GM12878 (cell line): Measurements from ENCODE around the gene GABRB1. TPM values are rescaled to one million over a fixed set of nuclear protein-coding genes. Genes with fewer than 3 reads are reported as not detected.

ENCODE experiments used
- ATAC-seq: fragments of 200-7000 bp; cut with Tn5 transposase; 3 replicates; pipeline ENCODE4 v1.9.1; 2020; ENCODE audit warnings: mild to moderate bottlenecking, moderate library complexity
- BruUV-seq: library from RNA; stranded (reverse); fragments of 400-500 nt; replicated peaks from 2 replicates; lab custom pipeline; 2021; lab: Mats Ljungman, UMichigan
- CTCF ChIA-PET: fragments of 300-600 bp; sonication (Branson Sonifier 250); formaldehyde crosslinking; extraction: SDS; loops from one replicate; lab custom pipeline; 2021; ENCODE audit warnings: inconsistent platforms; lab: Yijun Ruan, JAX
- POLR2A ChIA-PET: fragments of 350-600 bp; formaldehyde crosslinking; extraction: SDS; loops from one replicate; lab custom pipeline; 2021; ENCODE audit warnings: inconsistent platforms; lab: Charles Lee
- RAD21 ChIA-PET: fragments of 300-600 bp; sonication (Branson Sonifier 250); formaldehyde crosslinking; loops from one replicate; lab custom pipeline; 2023; ENCODE audit warnings: antibody characterized with exemption; ENCODE audit not compliant: unreplicated experiment; lab: Charles Lee
- SMC1A ChIA-PET: fragments of 300-600 bp; sonication (Branson Sonifier 250); formaldehyde crosslinking; loops from one replicate; lab custom pipeline; 2023; ENCODE audit not compliant: unreplicated experiment, uncharacterized antibody; lab: Charles Lee
- DNase-seq: peaks from one replicate; pipeline ENCODE4 v3.0.0-alpha.2; 2011; ENCODE audit warnings: low read depth, low spot score
- FAIRE-seq: peaks from 3 replicates; lab custom pipeline; 2011; peaks lifted over from hg19 to GRCh38; lab: Jason Lieb, UNC
- H2AFZ ChIP-seq: 2 replicates; pipeline ENCODE4 v1.6.0; 2011; ENCODE audit warnings: low read depth, low read length, control low read depth; ENCODE audit not compliant: control insufficient read depth
- H3K27ac ChIP-seq: 2 replicates; pipeline ENCODE4 v1.5.1; 2011; ENCODE audit warnings: control low read depth; ENCODE audit not compliant: control insufficient read depth, insufficient read depth
- H3K27me3 ChIP-seq, 2 experiments: replicated peaks in 1 of 2; 2 replicates each; pipeline versions ENCODE4 v1.6.0 to v1.6.1; 2011; ENCODE audit warnings: low read length in 1 of 2; ENCODE audit not compliant: control insufficient read depth in 2 of 2, insufficient read depth in 2 of 2
- H3K36me3 ChIP-seq, 2 experiments: 2 replicates each; pipeline ENCODE4 v1.5.1; 2011; ENCODE audit warnings: low read length in 1 of 2; ENCODE audit not compliant: control insufficient read depth in 2 of 2, insufficient read depth in 2 of 2
- H3K4me1 ChIP-seq: 2 replicates; pipeline ENCODE4 v1.6.1; 2011; ENCODE audit warnings: mild to moderate bottlenecking, low read length, moderate library complexity, mixed read lengths; ENCODE audit not compliant: control insufficient read depth, insufficient read depth
- H3K4me2 ChIP-seq: 2 replicates; pipeline ENCODE4 v1.6.0; 2011; ENCODE audit warnings: control low read depth; ENCODE audit not compliant: control insufficient read depth, insufficient read depth
- H3K4me3 ChIP-seq: fragments of 200-600 bp; sonication (generic); 2 replicates; pipeline ENCODE4 v1.5.1; 2016
- H3K79me2 ChIP-seq: 2 replicates; pipeline ENCODE4 v1.6.0; 2011; ENCODE audit warnings: low read length; ENCODE audit not compliant: control insufficient read depth, insufficient read depth
- H3K9ac ChIP-seq: 2 replicates; pipeline ENCODE4 v1.8.0; 2011; ENCODE audit warnings: low read length, control low read depth, mixed read lengths; ENCODE audit not compliant: control insufficient read depth, insufficient read depth
- H3K9me3 ChIP-seq: replicated peaks from 3 replicates; pipeline ENCODE4 v1.5.1; 2011; ENCODE audit warnings: mild to moderate bottlenecking, low read length; ENCODE audit not compliant: control insufficient read depth, insufficient read depth
- H4K20me1 ChIP-seq: 2 replicates; pipeline ENCODE4 v1.6.0; 2011; ENCODE audit not compliant: control insufficient read depth, insufficient read depth
- BCL11A ChIP-seq: IDR thresholded peaks from 2 replicates; pipeline ENCODE4 v1.6.1; 2011; ENCODE audit warnings: low read depth, low read length
- BMI1 ChIP-seq: fragments of 450-650 bp; IDR thresholded peaks from 2 replicates; pipeline ENCODE4 v1.6.1; 2016; ENCODE audit warnings: mild to moderate bottlenecking, moderate library complexity, borderline replicate concordance
- DPF2 ChIP-seq: fragments of 450-650 bp; IDR thresholded peaks from 2 replicates; pipeline ENCODE4 v1.6.1; 2017; ENCODE audit warnings: mild to moderate bottlenecking
- GABPA ChIP-seq: IDR thresholded peaks from 2 replicates; pipeline ENCODE4 v1.6.1; 2014; ENCODE audit warnings: antibody characterized with exemption, low read depth, mild to moderate bottlenecking, inconsistent platforms
- IKZF2 ChIP-seq, 2 experiments: fragments of 450-650 bp; IDR thresholded peaks; 2 replicates each; pipeline ENCODE4 v1.6.1; 2017; ENCODE audit warnings: mild to moderate bottlenecking in 2 of 2, moderate library complexity in 2 of 2
- KDM1A ChIP-seq: fragments of 200-600 bp; sonication (generic); IDR thresholded peaks from 2 replicates; pipeline ENCODE4 v1.6.1; 2016; ENCODE audit warnings: borderline replicate concordance
- LARP7 ChIP-seq: fragments of 450-650 bp; IDR thresholded peaks from 2 replicates; pipeline ENCODE4 v1.6.1; 2017; ENCODE audit warnings: mild to moderate bottlenecking
- MLLT1 ChIP-seq: fragments of 450-650 bp; IDR thresholded peaks from 2 replicates; pipeline ENCODE4 v1.6.1; 2016; ENCODE audit warnings: mild to moderate bottlenecking
- PAX8 ChIP-seq: fragments of 450-650 bp; IDR thresholded peaks from 2 replicates; pipeline ENCODE4 v1.6.1; 2017; ENCODE audit warnings: mild to moderate bottlenecking, moderate library complexity
- RAD21 ChIP-seq: IDR thresholded peaks from 2 replicates; pipeline ENCODE4 v1.6.1; 2011; ENCODE audit warnings: mild to moderate bottlenecking, low read depth, low read length, moderate library complexity; ENCODE audit not compliant: insufficient read depth
- SIN3A ChIP-seq: IDR thresholded peaks from 2 replicates; pipeline ENCODE4 v1.6.1; 2012; ENCODE audit warnings: low read depth, low read length, improper control_type of control experiment
- SMAD5 ChIP-seq: IDR thresholded peaks from 2 replicates; pipeline ENCODE4 v1.6.1; 2016; ENCODE audit warnings: antibody characterized with exemption, low read depth
- SUZ12 ChIP-seq: fragments of 200-600 bp; sonication (generic); IDR thresholded peaks from one replicate; pipeline ENCODE4 v1.6.1; 2018; ENCODE audit warnings: antibody characterized with exemption, mild to moderate bottlenecking; ENCODE audit not compliant: unreplicated experiment
- ZBED1 ChIP-seq: IDR thresholded peaks from 2 replicates; pipeline ENCODE4 v1.6.1; 2016; ENCODE audit warnings: borderline replicate concordance
- ZNF207 ChIP-seq: fragments of 450-650 bp; IDR thresholded peaks from 2 replicates; pipeline ENCODE4 v1.6.1; 2014; ENCODE audit warnings: antibody characterized with exemption, mild to moderate bottlenecking, borderline replicate concordance
- ZNF24 ChIP-seq: fragments of 450-650 bp; IDR thresholded peaks from 2 replicates; pipeline ENCODE4 v1.6.1; 2017; ENCODE audit warnings: antibody characterized with exemption, mild to moderate bottlenecking
- ZNF274 ChIP-seq: IDR thresholded peaks from one replicate; pipeline ENCODE4 v1.8.0; 2011; ENCODE audit not compliant: insufficient read length, insufficient read depth
- WGBS: methylation state at CpG from one replicate; pipeline ENCODE4 v1.1.6; 2016; ENCODE audit warnings: low lambda C conversion rate; ENCODE audit not compliant: insufficient replicate concordance, insufficient coverage; ENCODE audit errors: missing lambda C conversion rate; 5-methylcytosine and 5-hydroxymethylcytosine counted together
- in situ Hi-C: fragments of 300-500 bp; cut with MboI; formaldehyde crosslinking; loops from 9 replicates; pipeline ENCODE4 v1.14.3; 2018; ENCODE audit warnings: mixed read lengths
- intact Hi-C: fragments of 100-400 bp; cut with micrococcal nuclease; formaldehyde crosslinking; loops from one replicate; pipeline ENCODE4 v1.14.2; 2022; ENCODE audit not compliant: unreplicated experiment
- polyA plus RNA-seq, 11 experiments: library from polyadenylated mRNA; depleted of rRNA in 4 of 11; unstranded in 6 of 11; stranded (reverse) in 5 of 11; fragments of >200 nt; fragmentation: Nextera tagmentation in 4 of 11; fragmentation: Illumina TruSeq in 1 of 11; extraction: Ambion mirVana in 4 of 11; extraction: Trizol in 1 of 11; gene quantifications; 1 replicate in 1 of 11; 2 replicates in 10 of 11; pipeline versions ENCODE4 v1.2.1 to v1.2.3, GENCODE V29; 2011 to 2016; ENCODE audit warnings: inconsistent platforms in 2 of 11, missing spikeins in 2 of 11, low read depth in 1 of 11
- total RNA-seq, 4 experiments: library from RNA; depleted of rRNA in 3 of 4; stranded (reverse); fragments of >200 nt in 3 of 4; fragmentation: Illumina TruSeq in 1 of 4; extraction: Trizol in 1 of 4; gene quantifications; 2 replicates each; pipeline versions ENCODE4 v1.2.1 to v1.2.3, GENCODE V29; 2013 to 2021

GABRB1 gene
- total and polyA plus RNA-seq, 10 of the 15 experiments (the other 5 are each of a cell fraction or from before 2014, with no cell fraction given): 0.13 to 0.92 TPM; not detected in 8

- Histone ChIP-seq H3K4me3 (no peak overlapping the region), H2AFZ (no peak overlapping the region), H3K4me1 (no peaks in the 10 kb centered on the region), H3K27me3 (no peaks in the 10 kb centered on the region), H4K20me1 (no peaks in the 10 kb centered on the region), H3K9ac (no peak overlapping the region), H3K4me2 (no peak overlapping the region), H3K9me3 (no peaks in the 10 kb centered on the region), H3K79me2 (no peaks in the 10 kb centered on the region), H3K36me3 (no peaks in the 10 kb centered on the region), H3K27ac (no peak overlapping the region)
- in situ Hi-C loops (no loop called here), intact Hi-C loops (no loop called here)
- SMC1A ChIA-PET: no interaction called here
- TF ChIP-seq ZNF274: no peak
- no peak for TF ChIP-seq BMI1
- no peak for TF ChIP-seq RAD21
- TF ChIP-seq ZBED1: no peak
- TF ChIP-seq LARP7: no peak
- TF ChIP-seq KDM1A: no peak
- TF ChIP-seq IKZF2 (IDR thresholded peaks at IDR 0.05): no peak
- DNase-seq (no peak), FAIRE-seq (no peak), ATAC-seq (no peak)
- RAD21 ChIA-PET: no interaction called here
- POLR2A ChIA-PET: no interaction called here
- WGBS: 47% methylated on average over 3 of the region's 3 CpGs
- no TSS peak for BruUV-seq
- CTCF ChIA-PET: no interaction called here
These were observed 294.7 kb downstream of the GABRB1 start for GRCh38 chr4:47326025-47326424.

GRCh38 chr4:47330866-47331265, 299.5 kb downstream of the GABRB1 start:
- in situ Hi-C loops (no loop called here), intact Hi-C loops (no loop called here)
- H3K4me1 ChIP-seq: no peaks in the 10 kb centered on the region
- SMC1A ChIA-PET: interaction anchor here (1.2 kb wide), 1 partner anchor 441 kb away, joined by 4 read pairs; no protein-coding TSS in a partner anchor
- CTCF ChIA-PET: no interaction called here
- H3K27ac ChIP-seq: no peak overlapping the region
- no peak for ATAC-seq
- POLR2A ChIA-PET: no interaction called here
- no peak for FAIRE-seq
- no peaks in the 10 kb centered on the region for H3K27me3 ChIP-seq
- TF ChIP-seq PAX8 (no peak), SMAD5 (no peak), ZNF207 (no peak), BCL11A (no peak), SIN3A (no peak), ZNF274 (no peak), ZNF24 (no peak), GABPA (no peak), DPF2 (no peak), SUZ12 (no peak), MLLT1 (no peak)
- no peaks in the 10 kb centered on the region for H3K9me3 ChIP-seq
- RAD21 ChIA-PET: no interaction called here
- H3K4me2 ChIP-seq: no peak overlapping the region
- H3K36me3 ChIP-seq: no peaks in the 10 kb centered on the region
- BruUV-seq: no TSS peak
- DNase-seq: no peak
- no peak overlapping the region for H3K9ac ChIP-seq
- no peaks in the 10 kb centered on the region for H4K20me1 ChIP-seq
- H3K79me2 ChIP-seq: no peaks in the 10 kb centered on the region
- H2AFZ ChIP-seq: no peak overlapping the region
- no peak overlapping the region for H3K4me3 ChIP-seq
